Progenitor cell of endocrine pancreas (in vitro differentiated cells): ENCODE data around the gene METTL24. TPM values are rescaled to one million over a fixed set of nuclear protein-coding genes. Genes with fewer than 3 reads are reported as not detected.
A peak's percentile ranks its signal among the peaks of the same experiment; 100 is the strongest.

Experiments
- DNase-seq: peaks from one replicate; pipeline ENCODE4 v3.0.0; 2021; ENCODE audit warnings: low spot score; ENCODE audit not compliant: unreplicated experiment
- H3K27ac Mint-ChIP-seq: 2 replicates; pipeline ENCODE4 v1.8.0; 2021; ENCODE audit warnings: mild to moderate bottlenecking, moderate library complexity, mixed read lengths
- H3K27me3 Mint-ChIP-seq: 2 replicates; pipeline ENCODE4 v1.8.0; 2021; ENCODE audit warnings: mixed read lengths
- H3K36me3 Mint-ChIP-seq: 2 replicates; pipeline ENCODE4 v1.8.0; 2022; ENCODE audit warnings: mixed read lengths; ENCODE audit not compliant: insufficient read depth
- H3K4me1 Mint-ChIP-seq: 2 replicates; pipeline ENCODE4 v1.8.0; 2021; ENCODE audit warnings: low read depth, mixed read lengths
- H3K4me3 Mint-ChIP-seq: 2 replicates; pipeline ENCODE4 v1.8.0; 2021; ENCODE audit warnings: low read depth, mild to moderate bottlenecking, moderate library complexity, mixed read lengths
- H3K9me3 Mint-ChIP-seq: 2 replicates; pipeline ENCODE4 v1.8.0; 2021; ENCODE audit warnings: low read depth, mixed read lengths
- total RNA-seq: library from RNA; stranded (reverse); gene quantifications from 2 replicates; pipeline ENCODE4 v1.2.1, GENCODE V29; 2021
- TF ChIP-seq, protein P1 (sequence below): fragments of 200-600 bp; sonication (generic); IDR thresholded peaks from one replicate; pipeline ENCODE4 v1.5.0; 2021; ENCODE audit warnings: antibody characterized with exemption, mild to moderate bottlenecking; ENCODE audit not compliant: unreplicated experiment

Gene METTL24
- total RNA-seq, 1 donor from 2014 or later: 10.0 TPM

- no peaks in the 10 kb centered on the region for H3K9me3 Mint-ChIP-seq
- H3K27me3 Mint-ChIP-seq: peaks cover 12% of the 10 kb centered on the region
- no peak for DNase-seq
- peak overlapping the region; percentile 83 for H3K27ac Mint-ChIP-seq
- TF ChIP-seq, protein P1, sequence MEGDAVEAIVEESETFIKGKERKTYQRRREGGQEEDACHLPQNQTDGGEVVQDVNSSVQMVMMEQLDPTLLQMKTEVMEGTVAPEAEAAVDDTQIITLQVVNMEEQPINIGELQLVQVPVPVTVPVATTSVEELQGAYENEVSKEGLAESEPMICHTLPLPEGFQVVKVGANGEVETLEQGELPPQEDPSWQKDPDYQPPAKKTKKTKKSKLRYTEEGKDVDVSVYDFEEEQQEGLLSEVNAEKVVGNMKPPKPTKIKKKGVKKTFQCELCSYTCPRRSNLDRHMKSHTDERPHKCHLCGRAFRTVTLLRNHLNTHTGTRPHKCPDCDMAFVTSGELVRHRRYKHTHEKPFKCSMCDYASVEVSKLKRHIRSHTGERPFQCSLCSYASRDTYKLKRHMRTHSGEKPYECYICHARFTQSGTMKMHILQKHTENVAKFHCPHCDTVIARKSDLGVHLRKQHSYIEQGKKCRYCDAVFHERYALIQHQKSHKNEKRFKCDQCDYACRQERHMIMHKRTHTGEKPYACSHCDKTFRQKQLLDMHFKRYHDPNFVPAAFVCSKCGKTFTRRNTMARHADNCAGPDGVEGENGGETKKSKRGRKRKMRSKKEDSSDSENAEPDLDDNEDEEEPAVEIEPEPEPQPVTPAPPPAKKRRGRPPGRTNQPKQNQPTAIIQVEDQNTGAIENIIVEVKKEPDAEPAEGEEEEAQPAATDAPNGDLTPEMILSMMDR: no peak
- H3K4me3 Mint-ChIP-seq: peak overlapping the region; percentile 24
- H3K4me1 Mint-ChIP-seq: peaks cover 51% of the 10 kb centered on the region
- peaks cover 4% of the 10 kb centered on the region for H3K36me3 Mint-ChIP-seq
Observed at GRCh38 chr6:110322874-110323242, 35.3 kb downstream of the METTL24 start.

DNA sequence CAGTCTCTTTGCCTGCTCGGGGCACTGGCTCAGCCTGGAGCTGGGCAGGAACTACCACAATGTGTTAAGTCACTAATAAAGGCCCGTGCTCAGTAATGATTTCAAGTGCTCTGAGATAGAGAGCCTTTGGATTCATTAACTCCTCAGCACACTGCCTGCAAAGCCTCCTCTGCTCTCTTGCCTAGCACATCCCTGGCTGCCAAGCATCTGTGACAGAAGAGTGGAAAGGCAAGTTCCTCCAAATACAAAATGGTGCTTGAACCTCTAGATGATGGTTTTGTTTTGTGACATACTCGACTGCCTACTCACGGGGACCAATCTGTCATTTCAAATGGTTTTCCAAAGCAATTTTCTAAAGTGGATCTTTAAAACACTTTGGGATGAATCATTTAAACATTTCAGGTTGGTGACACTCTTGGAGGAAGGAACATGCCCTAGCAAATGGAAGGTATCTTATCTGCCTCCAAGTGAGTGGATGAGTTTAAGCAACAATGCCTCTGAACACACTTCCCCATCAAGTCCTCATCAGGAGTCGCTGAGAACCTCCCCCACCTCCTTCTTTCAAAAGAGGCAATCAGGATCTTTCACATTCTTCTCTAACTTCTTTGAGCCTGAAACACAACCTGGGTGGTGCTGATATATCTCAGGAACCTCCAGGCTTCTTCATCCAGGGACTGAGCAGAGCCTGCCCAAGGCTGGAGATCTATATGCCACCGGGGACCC, 35.8 kb downstream of the METTL24 start:
- Mint-ChIP-seq H3K36me3 (peaks cover 4% of the 10 kb centered on the region), H3K4me3 (peak overlapping the region; percentile 24), H3K4me1 (peaks cover 46% of the 10 kb centered on the region), H3K9me3 (no peaks in the 10 kb centered on the region), H3K27ac (peak overlapping the region; percentile 83), H3K27me3 (peaks cover 15% of the 10 kb centered on the region)
- TF ChIP-seq, protein P1: no peak
- DNase-seq: no peak

DNA sequence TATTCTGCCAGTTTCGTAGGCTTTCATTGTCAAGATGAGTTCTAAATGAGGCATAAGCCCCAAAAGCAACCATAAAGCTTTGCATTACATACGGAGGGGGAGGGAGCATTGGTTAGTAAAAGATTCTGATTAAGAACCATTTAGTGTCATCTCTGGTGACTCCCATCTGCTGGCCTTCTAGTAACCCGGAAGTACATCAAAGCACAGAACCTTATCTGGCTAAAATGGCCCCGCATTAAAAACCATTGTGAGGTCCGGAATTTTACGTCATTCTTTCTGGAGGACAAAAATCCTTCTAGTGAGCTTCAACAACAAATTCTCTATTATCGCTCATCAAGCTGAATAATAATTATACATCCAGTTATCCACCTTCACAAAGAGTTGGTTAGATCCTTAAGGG, 37.8 kb downstream of the METTL24 start:
- TF ChIP-seq, protein P1: no peak
- Mint-ChIP-seq H3K36me3 (peaks cover 4% of the 10 kb centered on the region), H3K27ac (no peak overlapping the region), H3K27me3 (peaks cover 17% of the 10 kb centered on the region), H3K9me3 (no peaks in the 10 kb centered on the region), H3K4me3 (no peak overlapping the region), H3K4me1 (peaks cover 42% of the 10 kb centered on the region)
- no peak for DNase-seq

DNA sequence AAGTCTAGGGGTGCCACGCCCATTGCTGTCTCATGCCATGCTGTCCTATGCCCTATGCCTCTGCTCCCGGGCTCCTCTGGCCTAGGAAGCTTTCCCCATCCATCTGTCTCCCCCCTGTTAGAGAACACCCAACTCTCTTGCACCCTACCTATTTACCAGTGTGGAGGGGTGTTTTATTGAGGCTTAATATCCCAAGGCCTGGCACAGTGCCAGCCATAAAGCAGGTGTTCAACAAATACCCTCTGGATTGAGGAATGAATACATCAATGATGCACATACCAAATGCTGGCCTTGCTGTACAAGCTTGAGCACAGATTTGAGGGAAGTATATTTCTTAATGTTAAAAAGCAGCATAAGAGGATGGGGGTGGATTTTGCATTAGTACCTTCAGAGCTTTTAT, 38.3 kb downstream of the METTL24 start:
- Mint-ChIP-seq H3K27me3 (peaks cover 22% of the 10 kb centered on the region), H3K27ac (no peak overlapping the region), H3K36me3 (peaks cover 4% of the 10 kb centered on the region), H3K4me1 (peaks cover 37% of the 10 kb centered on the region), H3K9me3 (no peaks in the 10 kb centered on the region), H3K4me3 (no peak overlapping the region)
- TF ChIP-seq, protein P1: no peak
- DNase-seq: no peak

DNA sequence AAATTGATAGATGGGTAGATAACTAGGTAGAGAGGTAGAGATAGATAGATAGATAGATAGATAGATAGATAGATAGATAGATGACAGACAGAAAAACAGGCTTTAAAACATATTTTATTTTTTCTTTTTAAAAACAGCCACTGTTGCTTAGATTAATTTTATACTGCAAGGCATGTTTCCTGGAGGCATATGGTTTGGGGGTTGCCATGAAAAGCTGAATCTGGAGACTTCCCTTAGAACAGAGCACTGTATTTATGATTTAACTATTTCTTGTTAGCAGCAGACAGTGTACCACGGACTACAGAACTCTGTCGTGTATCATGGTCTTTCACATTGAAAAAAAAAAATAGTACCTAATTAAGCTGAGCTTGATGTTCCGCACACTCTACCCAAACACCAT, 38.8 kb downstream of the METTL24 start:
- peaks cover 34% of the 10 kb centered on the region for H3K4me1 Mint-ChIP-seq

More for the DNA sequence above, 38.8 kb downstream of the METTL24 start:
- no peaks in the 10 kb centered on the region for H3K9me3 Mint-ChIP-seq
- H3K27ac Mint-ChIP-seq: no peak overlapping the region
- no peak overlapping the region for H3K4me3 Mint-ChIP-seq
- TF ChIP-seq, protein P1: no peak
- no peak for DNase-seq
- H3K27me3 Mint-ChIP-seq: peaks cover 22% of the 10 kb centered on the region
- peaks cover 4% of the 10 kb centered on the region for H3K36me3 Mint-ChIP-seq
